ENCODE data around the gene USH1G.

DNA sequence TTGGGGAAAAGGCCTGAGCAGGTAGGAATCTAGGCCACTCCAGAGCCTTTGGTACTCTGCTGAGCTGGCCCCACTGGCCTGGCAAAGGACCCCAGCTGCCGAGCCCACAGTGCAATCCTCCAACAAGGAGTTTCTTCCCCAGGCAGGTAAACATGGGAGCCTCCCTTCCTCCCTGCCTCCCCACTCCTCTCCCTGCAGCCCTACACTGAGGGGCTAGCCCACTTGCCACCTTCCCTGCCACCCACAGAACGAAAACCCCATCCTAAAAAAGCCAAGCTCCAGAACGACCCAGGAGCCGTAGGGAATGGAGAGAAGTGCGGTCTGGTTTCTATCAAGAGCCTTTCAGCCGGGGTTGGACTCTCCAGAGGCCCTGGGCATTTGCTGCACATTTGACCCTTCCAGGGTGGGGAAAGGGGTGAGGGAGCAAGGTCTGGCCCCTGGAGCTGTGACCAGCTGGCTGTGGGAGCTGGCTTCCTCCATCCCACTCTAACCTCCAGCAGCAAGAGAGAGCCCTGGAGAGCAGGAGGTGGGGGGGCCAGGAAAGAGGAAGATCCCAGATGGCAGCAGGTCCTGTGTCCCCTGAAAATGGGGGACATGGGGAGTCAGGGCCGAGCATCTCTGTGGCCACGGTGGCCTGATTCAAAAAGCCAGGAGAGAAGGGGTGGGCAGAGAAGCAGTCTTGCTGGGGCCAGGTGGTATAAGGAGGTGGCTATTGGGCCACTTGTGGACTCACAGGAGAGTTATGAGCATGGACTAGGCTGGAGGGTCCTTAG, 48.2 kb upstream of the USH1G start:
- TF ChIP-seq, protein P1, sequence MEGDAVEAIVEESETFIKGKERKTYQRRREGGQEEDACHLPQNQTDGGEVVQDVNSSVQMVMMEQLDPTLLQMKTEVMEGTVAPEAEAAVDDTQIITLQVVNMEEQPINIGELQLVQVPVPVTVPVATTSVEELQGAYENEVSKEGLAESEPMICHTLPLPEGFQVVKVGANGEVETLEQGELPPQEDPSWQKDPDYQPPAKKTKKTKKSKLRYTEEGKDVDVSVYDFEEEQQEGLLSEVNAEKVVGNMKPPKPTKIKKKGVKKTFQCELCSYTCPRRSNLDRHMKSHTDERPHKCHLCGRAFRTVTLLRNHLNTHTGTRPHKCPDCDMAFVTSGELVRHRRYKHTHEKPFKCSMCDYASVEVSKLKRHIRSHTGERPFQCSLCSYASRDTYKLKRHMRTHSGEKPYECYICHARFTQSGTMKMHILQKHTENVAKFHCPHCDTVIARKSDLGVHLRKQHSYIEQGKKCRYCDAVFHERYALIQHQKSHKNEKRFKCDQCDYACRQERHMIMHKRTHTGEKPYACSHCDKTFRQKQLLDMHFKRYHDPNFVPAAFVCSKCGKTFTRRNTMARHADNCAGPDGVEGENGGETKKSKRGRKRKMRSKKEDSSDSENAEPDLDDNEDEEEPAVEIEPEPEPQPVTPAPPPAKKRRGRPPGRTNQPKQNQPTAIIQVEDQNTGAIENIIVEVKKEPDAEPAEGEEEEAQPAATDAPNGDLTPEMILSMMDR (IDR thresholded peaks at IDR 0.05; ENCODE audit: poor library complexity, severe bottlenecking), result no peak
- TF ChIP-seq EP300 (conservative IDR thresholded peaks at IDR 0.05; ENCODE audit: poor library complexity, severe bottlenecking) (no peak), EZH2 (IDR thresholded peaks at IDR 0.05; ENCODE audit: borderline replicate concordance, insufficient read depth, low read length, poor library complexity, severe bottlenecking) (no peak), POLR2AphosphoS5 (IDR thresholded peaks at IDR 0.05) (no peak), RAD21 (conservative IDR thresholded peaks at IDR 0.05) (no peak)

All from neural cell (in vitro differentiated cells).